ENCODE results near the gene TMOD4.

TMOD4 gene

DNA sequence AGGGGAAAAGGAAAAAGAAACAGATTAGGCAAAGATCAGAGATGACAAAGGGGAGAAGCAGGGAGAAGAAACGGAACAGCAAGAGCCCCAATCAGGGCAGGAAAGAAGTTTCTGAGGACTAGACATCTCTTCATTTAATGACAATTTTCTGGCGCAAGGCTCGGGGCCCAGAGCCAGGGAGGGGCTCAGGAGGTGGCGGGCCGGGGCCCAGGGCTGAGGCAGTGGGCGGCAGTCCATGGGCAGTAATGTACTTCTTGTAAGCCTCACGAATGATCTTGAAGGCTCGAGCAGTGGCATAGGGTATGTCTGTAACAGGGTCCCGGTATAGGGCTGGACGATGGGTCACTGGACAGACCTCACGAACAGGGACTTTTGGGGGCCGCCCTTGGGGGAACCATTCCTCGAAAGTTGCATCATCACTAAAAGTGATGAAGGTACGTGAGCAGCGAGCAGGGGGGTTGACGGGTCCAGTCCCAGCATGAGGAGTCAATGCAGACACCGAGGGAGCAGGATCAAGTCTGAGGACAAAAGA lies 799 bp upstream of the TMOD4 start:
- DNase-seq: no peak

DNA sequence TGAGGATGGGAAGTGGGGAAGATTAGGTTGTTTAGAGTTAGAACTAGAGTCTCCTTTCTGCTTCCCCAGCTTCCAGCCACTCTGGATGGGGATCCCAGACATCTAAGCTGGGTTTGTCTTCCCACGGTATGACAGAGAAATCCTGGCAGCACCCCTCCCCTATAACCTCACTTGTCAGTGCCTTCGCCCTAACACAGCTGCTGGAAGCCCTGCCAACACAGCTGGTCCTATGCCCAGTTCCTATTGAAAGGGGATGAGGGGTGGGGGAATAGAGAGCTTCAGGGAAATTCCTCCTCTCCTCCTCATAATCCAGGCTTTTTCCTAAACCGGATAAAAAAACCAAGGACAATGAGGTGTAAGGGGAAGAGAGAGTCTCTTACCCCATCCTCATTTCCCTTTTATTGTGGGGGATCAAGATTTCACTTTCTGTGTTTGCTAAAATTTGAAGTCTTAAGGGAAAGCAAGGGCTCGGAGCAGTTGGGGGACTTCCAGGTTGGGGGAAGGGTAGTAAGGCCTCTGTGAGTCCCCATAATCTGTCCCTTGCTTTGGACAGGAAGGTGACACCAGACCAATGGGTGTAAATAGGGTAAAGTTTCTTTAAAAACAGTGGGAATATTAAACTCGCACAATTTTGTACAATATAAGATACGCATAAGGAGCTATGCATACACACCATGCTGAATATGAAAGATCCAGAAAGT lies 590 bp downstream of the TMOD4 start:
- DNase-seq: no peak

DNA sequence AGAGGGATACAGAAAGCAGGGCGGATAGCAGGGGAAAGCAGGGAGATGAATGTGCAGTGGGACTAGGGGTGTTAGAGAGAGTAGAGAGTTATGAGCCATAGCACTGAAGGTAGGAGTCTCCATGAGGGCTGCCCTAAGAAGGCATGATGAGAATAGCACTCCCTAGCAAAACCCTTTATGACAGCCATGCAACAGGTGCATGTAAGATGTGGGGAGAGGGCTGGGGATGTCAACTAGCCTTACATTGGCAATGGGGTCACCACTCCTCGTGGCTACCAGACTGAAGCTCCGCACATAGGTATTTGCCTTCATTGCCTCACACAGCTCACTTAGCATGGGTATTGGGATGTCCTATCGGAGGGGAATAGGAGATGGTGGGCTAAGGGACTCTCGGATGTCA lies 4.6 kb downstream of the TMOD4 start:
- no peak for DNase-seq

DNA sequence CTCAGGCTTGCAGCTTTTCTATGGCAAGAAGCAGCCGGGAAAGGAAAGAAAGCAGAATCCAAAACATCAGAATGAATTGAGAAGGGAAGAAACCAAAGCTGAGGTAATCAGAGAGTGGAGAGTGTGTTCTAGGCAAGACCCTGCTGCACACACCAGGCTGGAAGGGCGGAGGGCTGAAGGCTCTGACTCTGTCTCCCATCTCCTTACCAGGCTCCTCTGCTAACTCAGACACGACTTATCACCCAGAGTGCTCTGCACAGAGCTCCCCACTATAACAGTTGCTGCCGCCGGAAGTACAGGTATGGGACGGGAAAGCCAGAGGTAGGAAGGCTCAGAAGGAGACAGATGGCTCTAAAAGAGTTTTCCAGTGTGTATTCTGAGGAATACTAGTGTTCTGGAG lies 8.7 kb downstream of the TMOD4 start:
- no peak for DNase-seq

DNA sequence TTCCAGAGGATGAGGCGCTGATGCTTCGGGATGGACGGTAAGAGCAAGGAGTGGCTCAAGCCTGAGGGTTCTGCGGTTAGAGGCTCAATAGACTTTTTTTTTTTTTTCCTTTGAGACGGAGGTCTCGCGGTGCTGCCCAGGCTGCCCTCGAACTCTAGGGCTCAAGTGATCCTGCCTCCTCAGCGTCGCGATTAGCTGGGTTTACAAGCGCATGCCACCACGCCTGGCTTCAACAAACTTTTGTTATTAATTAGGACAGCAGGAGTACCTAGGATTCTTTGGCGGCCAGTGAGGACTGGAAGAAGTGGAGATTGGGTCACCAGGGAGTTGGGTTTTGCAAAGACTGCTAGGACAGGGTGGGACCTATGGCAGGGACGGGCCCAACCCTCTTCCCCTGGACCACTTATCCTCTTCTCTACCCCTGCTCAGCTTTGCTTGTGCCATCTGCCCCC lies 9.2 kb downstream of the TMOD4 start:
- no peak for DNase-seq

DNA sequence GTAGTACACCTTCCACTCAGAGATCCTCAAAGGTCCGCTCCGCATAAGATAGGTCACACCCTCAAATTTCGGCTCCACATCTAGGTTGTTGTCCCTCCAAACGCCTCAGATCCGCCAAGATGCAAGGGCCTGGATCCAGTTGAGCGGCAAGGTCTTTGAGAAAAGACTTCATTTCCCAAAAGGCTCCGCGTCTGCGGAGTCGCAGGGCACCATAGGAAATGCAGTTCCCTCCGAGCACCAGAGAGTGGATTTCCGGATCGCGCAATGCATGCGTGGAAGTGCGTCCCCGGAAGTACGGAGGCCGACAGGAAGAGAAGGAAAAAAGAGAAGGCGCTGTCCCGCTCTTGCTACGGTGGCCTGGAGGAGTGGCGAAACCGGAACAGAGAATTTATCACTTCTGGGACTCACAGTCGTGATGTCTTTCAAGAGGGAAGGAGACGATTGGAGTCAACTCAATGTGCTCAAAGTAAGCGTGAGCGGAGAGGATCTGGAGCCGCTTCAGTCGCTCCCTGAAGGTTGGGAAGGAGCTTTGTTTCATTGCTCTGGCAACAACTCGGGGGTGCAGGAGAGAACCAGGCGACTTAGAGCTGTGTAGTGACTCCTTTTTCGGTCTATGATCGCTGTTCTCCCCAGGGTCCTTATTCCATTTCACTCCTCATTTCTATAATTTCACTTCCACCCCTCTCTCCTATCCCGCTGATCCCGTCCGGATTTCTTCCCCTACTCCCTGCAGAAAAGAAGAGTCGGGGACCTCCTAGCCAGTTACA lies 9.9 kb downstream of the TMOD4 start, which contains the start of the genes LYSMD1 and SCNM1:
TSS of gene LYSMD1 (minus strand) at position 165 of the 767 bp plus-strand sequence. CDS start 644 bp downstream, outside the sequence.
TSS of gene SCNM1 (plus strand) at position 407 of the 767 bp plus-strand sequence. CDS start at position 416, 9 bp downstream.
- peak; percentile 88 for DNase-seq

DNA sequence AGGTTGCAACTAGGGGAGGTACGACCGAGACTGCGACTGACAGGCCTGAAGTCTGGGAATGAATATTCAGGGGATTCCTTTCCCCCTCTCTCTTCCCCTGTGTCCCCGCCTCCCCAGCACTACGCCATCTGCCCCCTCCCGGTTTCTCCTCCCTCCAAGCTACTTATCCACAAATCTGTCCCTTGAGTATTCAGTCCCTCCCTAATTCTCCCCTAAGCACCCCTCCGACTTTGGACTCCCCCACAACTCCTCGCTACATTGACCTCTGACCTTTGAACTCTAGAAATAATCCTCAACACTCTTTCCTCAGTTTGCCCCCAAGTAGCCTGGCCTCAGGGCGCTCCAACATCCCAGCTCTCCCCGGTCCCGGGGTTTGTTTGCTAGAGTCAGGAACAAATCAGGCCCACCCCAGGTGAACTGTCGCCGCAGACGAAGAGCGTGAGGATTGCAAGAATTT lies 10.5 kb downstream of the TMOD4 start:
- peak; percentile 88 for DNase-seq

DNA sequence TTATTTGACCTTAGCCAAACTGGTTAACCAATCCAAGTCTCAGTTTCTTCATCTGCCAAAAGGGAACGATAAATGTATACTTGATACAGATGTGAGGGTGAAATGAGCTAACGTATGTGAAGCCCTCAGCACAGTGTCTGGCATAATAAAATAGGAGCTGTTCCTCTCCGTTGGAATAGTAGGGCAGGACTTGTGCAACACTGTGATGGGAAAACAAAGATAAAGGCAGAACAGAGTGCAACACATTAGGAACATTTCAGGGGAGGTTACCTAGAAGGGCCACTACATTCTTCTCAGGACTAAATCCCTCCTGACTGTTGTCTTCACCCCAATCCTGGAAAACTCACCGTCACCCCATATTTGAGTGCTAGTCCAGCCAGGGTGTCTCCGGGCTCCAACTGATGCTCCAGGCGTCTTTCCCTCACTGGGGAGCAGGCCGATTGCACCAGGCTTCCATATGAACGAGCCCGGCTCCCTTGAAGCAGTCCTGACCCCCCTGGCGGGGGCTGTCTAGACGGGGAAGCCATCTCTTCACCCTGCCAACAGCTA lies 11.0 kb downstream of the TMOD4 start:
- peak; percentile 58 for DNase-seq

DNA sequence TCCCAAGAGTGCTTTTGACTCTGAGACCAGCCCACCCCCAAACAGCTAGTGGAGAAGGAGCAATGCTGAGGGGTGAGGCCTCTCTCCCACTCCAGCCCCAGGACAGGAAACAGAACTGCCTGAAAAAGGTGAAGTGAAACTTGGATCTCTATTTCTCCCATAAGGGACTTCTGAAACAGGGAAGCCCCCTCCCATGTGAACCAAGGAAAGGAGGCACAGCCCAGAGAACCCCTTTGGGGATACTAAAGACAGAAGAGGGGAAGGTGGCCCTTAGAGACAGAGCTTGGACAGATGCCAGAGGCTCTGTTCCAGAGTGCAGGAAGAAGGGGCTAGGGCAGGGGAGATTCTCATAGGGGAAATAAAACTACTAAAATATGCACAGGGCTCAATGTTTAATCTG lies 16.4 kb downstream of the TMOD4 start:
- DNase-seq: no peak

DNA sequence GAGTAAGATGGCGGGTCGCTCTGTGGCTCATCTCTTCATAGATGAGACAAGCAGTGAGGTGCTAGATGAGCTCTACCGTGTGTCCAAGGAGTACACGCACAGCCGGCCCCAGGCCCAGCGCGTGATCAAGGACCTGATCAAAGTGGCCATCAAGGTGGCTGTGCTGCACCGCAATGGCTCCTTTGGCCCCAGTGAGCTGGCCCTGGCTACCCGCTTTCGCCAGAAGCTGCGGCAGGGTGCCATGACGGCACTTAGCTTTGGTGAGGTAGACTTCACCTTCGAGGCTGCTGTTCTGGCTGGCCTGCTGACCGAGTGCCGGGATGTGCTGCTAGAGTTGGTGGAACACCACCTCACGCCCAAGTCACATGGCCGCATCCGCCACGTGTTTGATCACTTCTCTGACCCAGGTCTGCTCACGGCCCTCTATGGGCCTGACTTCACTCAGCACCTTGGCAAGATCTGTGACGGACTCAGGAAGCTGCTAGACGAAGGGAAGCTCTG lies 17.0 kb downstream of the TMOD4 start:
- no peak for DNase-seq

DNA sequence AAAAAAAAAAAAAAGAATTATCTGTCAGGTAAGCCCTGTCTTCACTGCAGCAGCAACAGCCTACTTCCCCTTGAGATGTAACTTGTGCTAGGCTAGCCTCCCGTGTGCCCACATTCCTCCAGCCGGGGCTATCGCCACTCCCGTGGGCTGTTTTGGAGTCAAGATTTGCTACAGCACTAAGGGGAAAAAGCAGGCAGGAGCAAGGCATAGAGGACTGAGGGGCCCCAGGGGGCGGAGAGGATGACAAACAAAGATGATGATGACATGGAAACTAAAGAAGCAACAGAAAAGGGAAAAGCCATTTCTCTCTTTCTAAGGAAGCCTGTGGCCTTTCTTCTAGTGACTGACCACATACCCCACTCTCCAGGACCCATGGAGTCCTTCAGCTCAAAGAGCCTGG lies 17.5 kb downstream of the TMOD4 start:
- DNase-seq: no peak

DNA sequence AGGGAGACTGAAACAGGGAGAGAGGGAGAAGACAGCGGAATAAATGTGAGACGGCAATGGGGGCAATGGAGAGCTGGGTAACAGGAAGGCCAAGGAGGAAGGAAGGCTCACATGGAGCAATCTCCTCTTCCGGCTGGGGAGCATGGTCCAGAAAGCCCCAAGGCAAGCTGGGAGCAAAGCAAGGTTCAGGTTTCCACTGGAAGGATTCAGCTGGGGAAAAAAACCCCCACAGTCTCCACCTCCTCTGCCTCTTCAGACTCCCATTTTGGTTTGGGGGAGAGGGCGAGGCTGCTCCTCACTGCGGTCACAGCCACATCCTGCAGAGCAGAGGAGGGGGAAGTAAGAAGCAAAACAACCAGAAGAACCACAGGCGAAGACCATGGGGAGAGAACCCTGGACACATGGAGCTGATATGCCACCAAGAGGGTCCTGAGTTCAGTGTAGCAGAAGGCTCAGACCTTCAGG lies 18.7 kb downstream of the TMOD4 start:
- DNase-seq: no peak

DNA sequence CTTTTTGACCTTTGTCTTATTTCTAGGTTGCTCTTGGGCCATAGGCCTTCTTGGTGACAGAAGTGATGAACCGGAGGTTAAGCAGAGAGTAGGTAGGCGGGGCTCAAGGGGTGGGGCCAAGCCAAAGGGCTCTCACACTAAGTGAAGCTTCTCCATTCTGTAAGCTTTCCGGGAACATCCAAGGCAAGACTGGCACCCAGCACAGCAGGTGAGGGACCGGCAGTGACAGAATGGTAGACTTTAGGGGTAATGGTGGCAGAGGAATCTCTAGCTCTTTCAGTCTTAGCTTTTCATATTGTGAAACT lies 19.3 kb downstream of the TMOD4 start, which contains the start of gene TNFAIP8L2:
TSS of gene TNFAIP8L2 (plus strand) at position 135 of the 305 bp plus-strand sequence. CDS start 2,049 bp downstream, outside the sequence.
- no peak for DNase-seq

DNA sequence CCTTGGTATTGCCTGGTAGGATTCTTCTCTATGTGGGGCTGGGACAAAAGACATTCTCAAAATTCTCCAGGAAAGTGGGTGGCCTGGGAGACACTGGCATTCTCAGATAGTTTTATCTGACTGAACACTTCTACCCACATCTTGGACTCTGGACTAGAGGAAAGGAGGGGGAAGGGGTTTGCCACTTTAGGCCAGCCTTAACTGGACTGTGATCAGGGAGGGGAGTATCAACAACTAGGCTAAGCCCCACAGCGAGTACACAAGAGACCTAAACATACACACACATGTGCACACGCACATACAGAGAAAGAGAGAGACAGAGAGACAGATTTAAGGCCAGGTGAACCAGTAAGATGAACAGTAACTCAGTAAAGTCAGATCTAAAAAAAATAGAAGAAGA lies 28.1 kb downstream of the TMOD4 start:
- DNase-seq: no peak

DNA sequence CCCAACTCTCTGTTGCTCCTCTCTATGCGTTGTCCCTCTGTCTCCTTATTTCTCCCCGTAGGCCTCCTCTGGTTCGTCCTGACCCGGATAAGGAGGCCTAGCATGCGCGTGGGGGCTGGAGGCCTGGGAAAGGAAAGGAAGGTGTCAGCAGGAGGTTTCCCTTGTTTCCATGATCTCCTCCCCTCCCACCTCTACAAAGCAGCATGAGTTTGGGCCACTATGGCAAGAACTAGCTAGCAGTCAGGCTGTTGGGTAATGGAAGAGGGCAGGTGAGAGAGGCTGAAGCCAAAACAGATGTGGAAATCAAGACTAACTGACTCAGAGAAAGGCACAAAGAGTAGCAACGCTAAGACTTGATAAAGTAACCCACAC lies 28.7 kb downstream of the TMOD4 start:
- no peak for DNase-seq

DNA sequence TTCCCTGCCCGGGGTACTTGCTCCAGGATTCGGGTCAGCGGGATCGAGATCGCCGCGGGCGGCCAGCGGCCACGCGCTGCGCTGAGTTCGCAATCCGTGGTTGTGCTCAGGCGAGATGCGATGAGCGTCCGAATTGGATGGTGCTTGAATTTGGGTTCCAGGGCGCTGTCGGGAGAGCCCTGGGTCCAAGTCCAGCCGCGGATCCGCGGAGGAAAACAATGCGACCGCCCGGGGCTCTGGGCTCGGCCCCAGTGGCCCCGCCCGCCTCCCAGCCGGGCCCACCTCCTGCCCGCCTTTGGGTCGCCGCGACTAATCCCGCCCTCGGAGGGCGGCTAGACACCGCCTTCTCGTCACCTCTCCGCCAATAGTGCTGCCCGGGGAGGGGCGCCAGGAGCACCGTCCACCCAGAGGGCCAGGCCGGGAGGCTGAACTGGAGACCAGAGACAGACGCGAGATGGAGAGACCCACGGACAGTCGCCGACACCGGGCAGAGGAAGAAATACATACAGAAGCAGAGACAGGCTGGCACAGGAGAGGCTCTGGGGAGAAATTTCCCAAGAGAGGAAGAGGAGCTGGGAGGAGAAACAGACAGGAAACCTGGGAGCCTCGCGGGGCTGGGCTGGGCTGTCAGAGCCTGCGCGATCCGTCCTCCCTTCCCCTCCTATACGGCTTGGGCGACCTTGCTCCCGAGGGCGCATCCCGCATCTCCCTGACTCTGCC lies 29.2 kb downstream of the TMOD4 start, which contains the start of gene SEMA6C:
TSS of gene SEMA6C (minus strand) at position 220 of the 720 bp plus-strand sequence. CDS start 4,010 bp downstream, outside the sequence.
- DNase-seq: peak; percentile 93

DNA sequence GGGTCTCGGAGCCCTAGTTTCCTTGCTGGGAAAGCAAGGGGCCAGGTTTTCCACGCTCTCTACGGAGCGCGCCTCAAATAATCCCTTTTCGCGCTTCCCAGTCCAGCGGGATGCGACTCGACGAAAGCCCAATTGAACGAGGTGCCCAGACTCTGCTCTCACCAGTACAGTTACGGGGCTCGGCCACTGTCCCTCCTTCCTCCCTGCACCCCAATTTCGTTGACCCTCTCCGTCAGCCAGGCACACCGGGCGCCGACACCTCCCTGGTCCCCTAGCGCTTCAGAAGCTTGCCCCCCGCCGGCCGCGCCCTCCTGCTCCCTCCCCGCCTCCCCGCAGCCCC lies 29.7 kb downstream of the TMOD4 start:
- no peak for DNase-seq

DNA sequence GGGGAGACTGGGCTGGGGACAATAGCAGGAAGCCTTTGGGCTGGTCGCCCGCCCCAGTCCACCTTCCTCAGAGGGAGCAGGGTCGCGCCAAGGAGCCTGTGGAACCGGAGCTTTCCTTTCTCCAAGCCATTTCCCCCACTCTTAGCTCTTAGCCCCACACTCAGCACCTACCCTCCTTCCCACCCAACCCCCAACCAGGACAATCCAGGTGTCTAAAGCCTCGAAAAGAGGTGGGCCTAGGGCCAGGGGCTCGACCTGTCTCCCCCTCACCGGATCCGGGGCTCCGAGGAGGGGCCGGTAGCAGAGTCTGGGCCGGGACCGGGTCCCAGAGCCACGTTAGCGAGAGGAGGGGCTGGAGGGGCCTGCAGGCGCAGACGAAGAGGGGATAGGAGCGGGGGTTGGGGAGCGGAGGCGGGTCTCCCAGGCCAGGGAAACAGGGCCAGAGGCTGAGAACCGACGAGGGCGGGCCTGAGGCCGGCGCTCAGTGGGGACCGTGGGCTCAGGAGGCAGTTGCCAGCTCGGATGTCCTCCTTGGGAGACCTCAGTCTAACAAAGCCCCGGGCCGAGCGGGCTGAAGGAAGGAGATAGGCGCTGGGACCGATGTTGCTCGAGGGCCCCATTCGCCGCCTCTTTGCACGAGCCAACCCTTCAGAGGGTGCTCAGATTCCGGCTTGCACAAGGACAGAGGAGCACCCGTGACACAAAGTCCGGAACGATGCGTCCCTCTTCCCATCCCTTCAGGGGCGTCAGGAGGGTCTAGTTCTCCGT lies 30.3 kb downstream of the TMOD4 start:
- peak; percentile 72 for DNase-seq

DNA sequence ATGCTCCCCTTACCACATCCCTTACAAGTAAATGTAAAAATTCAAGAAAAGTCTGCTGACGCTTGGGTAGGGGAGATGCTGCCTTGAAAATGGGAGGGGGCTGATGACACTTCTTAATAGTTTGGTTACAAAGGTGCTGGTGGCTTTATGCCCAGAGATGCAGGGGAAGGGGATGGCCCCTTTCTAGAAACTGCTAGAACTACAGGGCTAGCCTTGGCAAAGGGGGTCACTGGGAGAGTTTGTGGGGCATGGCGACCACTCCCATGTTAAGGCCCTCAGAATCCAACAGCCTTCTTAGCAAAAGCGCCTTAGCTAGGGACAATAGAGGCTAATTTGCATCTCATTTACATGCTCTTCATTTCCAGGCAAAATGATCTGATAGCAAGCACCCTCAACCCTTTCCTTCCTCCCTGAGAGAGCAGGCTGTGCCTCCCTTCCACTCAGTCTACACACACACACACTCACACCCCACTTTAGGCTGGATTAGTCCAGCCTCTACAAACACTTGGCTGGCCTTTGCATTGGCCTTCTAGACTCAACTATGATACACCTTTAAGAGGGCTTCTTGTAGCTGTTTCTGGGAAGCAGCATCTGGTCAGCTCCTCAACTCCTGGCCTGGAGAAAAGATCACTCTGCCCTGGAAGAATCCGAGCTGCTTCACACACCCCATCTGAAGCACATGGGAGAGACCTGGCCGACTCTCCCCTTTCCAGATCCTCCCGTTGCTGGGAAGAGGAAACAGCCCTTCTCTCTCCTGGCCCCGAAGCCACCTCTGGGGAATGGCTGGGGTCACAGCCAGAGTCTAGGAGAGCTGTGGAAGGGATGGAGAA lies 31.1 kb downstream of the TMOD4 start:
- peak; percentile 52 for DNase-seq

DNA sequence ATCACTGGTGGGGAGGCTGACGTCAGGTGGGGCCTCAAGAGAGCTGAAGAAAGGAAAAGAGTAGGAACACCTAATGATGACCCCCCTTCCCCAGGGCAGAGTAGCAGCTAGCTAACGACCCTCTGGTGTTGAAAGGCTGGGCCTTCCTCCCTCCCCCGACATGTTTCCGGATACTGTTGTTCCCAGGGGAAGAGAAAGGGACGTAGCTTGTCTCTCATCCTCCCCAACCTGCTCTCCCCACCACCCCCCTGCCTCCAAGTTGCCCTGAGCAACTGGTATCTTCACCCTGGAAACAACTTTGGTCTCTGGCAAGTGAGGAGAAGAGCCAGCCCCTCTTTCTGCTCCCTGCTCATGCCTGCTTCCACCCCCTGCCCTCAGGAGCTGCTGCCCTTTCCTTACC lies 31.8 kb downstream of the TMOD4 start:
- DNase-seq: no peak
